ENCODE data around the gene RPS18.

RPS18 gene

DNA sequence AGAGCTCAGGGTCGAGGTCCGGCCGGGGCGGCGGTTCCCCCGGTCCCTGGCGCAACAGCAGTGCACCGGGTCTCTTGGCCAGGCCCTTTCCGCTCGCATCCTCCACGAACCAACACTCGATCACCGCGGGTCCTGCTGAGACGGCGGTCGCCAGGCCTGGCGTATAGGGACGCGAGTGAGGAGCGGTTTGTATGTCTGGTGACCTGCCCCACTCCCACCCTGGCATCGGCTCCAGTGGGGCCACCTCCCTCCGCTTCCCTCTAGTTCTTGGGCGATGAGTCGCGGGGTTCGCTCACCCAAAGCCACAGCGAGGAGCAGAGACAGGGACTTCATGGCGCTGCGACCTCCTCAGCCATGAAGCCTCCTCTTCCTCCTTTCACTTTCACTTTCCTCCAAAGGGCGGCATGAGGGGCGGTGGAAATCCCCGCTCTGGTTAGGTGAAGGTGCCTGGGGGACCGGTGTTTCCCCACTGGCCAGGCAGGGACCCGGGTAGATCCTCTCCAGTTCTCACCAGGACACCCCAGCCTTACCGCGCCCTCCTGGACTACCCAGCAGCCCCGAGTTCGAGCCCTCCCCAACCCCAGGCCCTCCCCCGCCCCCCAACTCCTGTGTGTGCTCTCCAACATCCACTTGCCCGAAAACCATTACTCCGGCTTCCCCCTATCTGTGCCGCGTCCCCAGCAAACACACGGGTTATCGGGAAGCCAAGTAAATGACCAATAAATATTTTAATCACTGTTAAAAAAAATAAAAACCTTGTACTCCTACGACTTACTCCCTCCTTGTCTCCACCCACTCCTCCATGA is 42.0 kb downstream of the RPS18 start, which contains the start of gene TAPBP:
TSS of gene TAPBP (minus strand) at position 370 of the 806 bp plus-strand sequence. CDS start at position 333, 37 bp downstream.
- POLR2A ChIA-PET: interaction anchor here (1.3 to 4.6 kb wide), 4 partner anchors 13 to 64 kb away, joined by 3 to 46 read pairs (median 12); partner anchors contain the start of genes B3GALT4 and RGL2
- peak; percentile 44 for DNase-seq (ENCODE audit: extremely low spot score)
- CTCF ChIA-PET: no interaction called here
- TF ChIP-seq ELF4 (IDR thresholded peaks at IDR 0.05): no peak
- no peak for TF ChIP-seq HDGF (IDR thresholded peaks at IDR 0.05; ENCODE audit: borderline replicate concordance)
- TF ChIP-seq, protein P1, sequence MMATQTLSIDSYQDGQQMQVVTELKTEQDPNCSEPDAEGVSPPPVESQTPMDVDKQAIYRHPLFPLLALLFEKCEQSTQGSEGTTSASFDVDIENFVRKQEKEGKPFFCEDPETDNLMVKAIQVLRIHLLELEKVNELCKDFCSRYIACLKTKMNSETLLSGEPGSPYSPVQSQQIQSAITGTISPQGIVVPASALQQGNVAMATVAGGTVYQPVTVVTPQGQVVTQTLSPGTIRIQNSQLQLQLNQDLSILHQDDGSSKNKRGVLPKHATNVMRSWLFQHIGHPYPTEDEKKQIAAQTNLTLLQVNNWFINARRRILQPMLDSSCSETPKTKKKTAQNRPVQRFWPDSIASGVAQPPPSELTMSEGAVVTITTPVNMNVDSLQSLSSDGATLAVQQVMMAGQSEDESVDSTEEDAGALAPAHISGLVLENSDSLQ (IDR thresholded peaks at IDR 0.05): no peak
- no peak for TF ChIP-seq ARNT (IDR thresholded peaks at IDR 0.05)
- TF ChIP-seq FOXM1 (IDR thresholded peaks at IDR 0.05; ENCODE audit: borderline replicate concordance): no peak
- no peak for TF ChIP-seq CTBP1 (IDR thresholded peaks at IDR 0.05; ENCODE audit: borderline replicate concordance)
- TF ChIP-seq FOXA1 (IDR thresholded peaks at IDR 0.05): no peak
- no peak for TF ChIP-seq L3MBTL2 (conservative IDR thresholded peaks at IDR 0.05)

DNA sequence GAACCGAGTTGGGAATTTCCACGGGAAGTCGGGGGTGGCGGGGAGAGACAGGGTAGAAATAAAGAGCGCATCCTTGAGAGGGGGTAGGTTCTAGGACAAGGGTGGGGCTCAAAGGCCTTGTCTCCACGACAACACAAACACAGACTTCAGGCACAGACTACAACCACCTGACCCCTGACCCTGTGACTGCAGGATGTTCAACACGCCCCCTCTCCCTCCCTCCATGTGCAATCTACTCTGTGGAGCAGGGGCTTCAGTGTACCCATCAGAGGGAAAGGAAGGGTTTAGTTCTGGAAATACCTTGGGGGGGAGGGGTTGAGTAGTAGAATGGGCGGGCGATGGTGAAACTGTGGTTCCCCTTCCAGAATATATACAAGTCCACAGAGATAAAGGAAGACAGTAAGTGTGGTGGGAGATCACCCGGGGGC is 42.7 kb downstream of the RPS18 start:
- POLR2A ChIA-PET: no interaction called here
- CTCF ChIA-PET: no interaction called here
- TF ChIP-seq ELF4 (IDR thresholded peaks at IDR 0.05) (no peak), FOXK2 (IDR thresholded peaks at IDR 0.05) (no peak), TARDBP (IDR thresholded peaks at IDR 0.05) (no peak), ZNF384 (IDR thresholded peaks at IDR 0.05) (no peak), BHLHE40 (IDR thresholded peaks at IDR 0.05; ENCODE audit: borderline replicate concordance) (no peak), HDGF (IDR thresholded peaks at IDR 0.05; ENCODE audit: borderline replicate concordance) (no peak), L3MBTL2 (conservative IDR thresholded peaks at IDR 0.05) (no peak), ARNT (IDR thresholded peaks at IDR 0.05) (no peak), FOXA1 (IDR thresholded peaks at IDR 0.05) (no peak), FOXM1 (IDR thresholded peaks at IDR 0.05; ENCODE audit: borderline replicate concordance) (no peak), CTBP1 (IDR thresholded peaks at IDR 0.05; ENCODE audit: borderline replicate concordance) (no peak), LEF1 (IDR thresholded peaks at IDR 0.05; ENCODE audit: borderline replicate concordance) (no peak)
- TF ChIP-seq, protein P1 (IDR thresholded peaks at IDR 0.05): no peak
- no peak for DNase-seq (ENCODE audit: extremely low spot score)

DNA sequence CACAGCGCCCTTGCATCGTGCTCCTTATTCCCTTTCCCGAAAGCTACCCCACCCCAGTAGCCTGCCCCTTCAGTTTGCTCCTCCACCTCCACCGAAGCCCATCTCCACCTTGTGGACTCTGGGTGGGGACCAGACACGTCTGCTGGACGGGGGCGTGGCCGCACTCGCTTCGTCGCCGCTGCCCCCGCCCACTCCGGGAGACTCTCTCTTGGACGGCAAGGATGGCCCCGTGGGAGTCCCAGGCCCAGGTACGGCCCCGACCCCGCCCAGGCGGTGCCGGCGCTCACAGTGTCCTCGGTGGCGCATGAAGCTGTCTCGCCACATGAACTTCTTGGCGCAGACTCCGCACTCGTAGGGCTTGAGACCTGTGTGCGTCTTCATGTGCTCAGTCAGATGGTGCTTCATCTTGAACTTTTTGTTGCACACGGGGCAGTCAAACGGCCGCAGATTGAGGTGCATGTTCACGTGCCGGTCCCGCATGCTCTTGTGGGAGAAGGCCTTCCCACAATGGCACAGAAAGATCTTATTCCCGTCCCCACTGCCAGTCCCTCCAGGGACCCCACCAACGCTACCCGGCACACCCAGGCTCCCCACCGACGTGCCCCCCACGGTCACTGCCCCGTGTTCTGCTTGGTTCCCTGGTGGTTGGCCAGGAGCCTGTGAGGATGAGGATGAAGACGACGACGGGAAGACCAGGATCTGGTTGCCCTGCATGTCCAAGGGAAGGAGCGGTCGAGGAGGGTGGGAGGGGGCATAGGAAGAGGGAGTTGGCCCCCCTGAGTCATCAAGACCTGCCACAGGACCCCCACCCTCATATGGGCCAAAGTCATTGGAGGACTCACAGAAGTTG is 43.3 kb downstream of the RPS18 start:
- TF ChIP-seq FOXA1 (IDR thresholded peaks at IDR 0.05): no peak
- no peak for DNase-seq (ENCODE audit: extremely low spot score)
- ChIA-PET POLR2A (no interaction called here), CTCF (no interaction called here)

DNA sequence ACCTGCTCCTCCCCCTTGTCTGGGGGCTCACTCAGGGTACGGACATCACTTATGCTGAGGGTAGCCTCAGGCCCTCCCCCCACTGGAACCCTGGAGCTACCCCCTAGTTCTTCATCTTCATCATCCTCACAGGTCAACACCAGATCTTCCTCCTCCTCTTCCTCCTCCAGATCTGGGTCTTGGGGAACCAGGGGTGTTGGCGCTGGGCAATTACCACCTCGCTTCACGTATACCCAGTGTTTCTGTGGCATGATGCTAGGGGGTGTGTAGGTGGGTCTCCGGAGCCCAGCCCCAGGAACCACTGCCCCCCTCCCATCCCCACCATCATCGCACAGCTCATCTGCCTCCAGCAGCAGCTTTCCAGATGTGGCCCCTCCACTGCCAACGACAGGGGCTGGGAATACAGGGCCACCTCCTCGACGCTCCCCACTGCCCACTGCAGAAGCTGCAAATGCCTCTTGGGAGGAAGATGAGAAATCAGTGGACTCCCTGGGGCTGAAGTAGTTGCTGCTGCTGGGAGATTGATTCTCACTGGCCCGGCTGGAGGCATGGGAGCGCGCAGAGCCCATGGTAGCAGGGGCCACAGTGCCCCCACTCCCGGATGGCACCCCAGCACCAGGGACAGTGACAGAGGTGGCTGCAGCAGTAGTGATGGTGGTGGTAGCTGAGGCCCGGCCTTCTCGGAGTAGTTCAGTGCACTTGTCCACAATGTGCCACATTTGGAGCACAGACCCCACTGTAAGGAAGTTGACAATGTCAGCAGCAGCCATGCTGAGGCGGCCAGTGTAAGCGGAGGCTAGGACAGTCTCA is 44.1 kb downstream of the RPS18 start:
- DNase-seq (ENCODE audit: extremely low spot score): no peak
- ChIA-PET CTCF (no interaction called here), POLR2A (interaction anchor here (1.0 to 5.0 kb wide), 2 partner anchors 18 to 44 kb away, joined by 3 to 42 read pairs; partner anchors contain the start of genes RGL2, RPS18 and VPS52)
- TF ChIP-seq ELF4 (IDR thresholded peaks at IDR 0.05): no peak
- no peak for TF ChIP-seq FOXA1 (IDR thresholded peaks at IDR 0.05)
- TF ChIP-seq HDGF (IDR thresholded peaks at IDR 0.05; ENCODE audit: borderline replicate concordance): no peak
- TF ChIP-seq ARNT (IDR thresholded peaks at IDR 0.05): no peak
- no peak for TF ChIP-seq BHLHE40 (IDR thresholded peaks at IDR 0.05; ENCODE audit: borderline replicate concordance)
- no peak for TF ChIP-seq ZNF384 (IDR thresholded peaks at IDR 0.05)
- TF ChIP-seq, protein P1 (IDR thresholded peaks at IDR 0.05): no peak
- TF ChIP-seq L3MBTL2 (conservative IDR thresholded peaks at IDR 0.05): no peak
- no peak for TF ChIP-seq FOXM1 (IDR thresholded peaks at IDR 0.05; ENCODE audit: borderline replicate concordance)
- no peak for TF ChIP-seq CTBP1 (IDR thresholded peaks at IDR 0.05; ENCODE audit: borderline replicate concordance)
- no peak for TF ChIP-seq LEF1 (IDR thresholded peaks at IDR 0.05; ENCODE audit: borderline replicate concordance)
- TF ChIP-seq SP1 (IDR thresholded peaks at IDR 0.05): no peak

DNA sequence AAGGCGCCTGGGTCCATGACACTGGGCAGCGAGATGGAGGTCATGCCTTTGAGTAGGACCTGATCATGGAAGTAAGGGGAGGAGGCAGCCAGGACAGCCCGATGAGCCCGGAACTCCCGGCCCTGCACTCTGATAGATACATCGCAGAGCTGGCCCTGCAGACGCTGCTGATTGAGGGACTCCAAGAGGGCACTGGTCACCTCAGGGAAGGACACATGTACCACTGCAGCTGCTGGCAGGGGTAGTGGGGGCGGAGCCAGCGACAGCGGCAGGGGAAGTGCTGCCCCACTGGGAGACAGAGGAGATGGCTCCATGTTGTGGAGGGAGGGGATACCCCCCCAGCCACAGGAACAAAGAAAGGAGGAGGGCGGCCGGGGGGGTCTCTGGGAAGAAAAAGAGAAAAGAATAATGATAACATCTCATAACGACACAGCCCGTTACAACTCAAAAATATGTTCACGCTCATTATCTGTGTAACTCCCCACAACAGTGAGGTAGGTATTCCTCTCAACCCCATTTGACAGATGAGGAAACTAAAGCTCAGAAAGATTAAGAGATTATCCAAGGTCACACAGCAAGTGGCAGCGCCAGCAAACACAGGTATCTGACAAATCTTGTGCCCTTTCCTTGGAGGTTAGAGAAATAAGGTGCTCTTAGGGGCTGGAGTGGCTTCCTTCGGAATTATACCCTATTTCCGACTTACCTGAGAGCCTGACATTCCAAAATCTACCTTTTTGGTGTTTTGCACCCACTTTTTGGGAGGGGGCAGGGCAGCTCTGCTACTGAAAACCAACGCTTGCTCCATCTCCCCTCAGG is 44.9 kb downstream of the RPS18 start:
- DNase-seq (ENCODE audit: extremely low spot score): no peak
- ChIA-PET POLR2A (interaction anchor here (0.9 to 5.0 kb wide), 9 partner anchors 19 to 137 kb away, joined by 3 to 42 read pairs (median 5); partner anchors contain the start of genes B3GALT4, CUTA, RGL2 and RPS18), CTCF (interaction anchor here (1.7 kb wide), 1 partner anchor 17 kb away, joined by 5 read pairs; no protein-coding TSS in a partner anchor)
- no peak for TF ChIP-seq NFRKB (IDR thresholded peaks at IDR 0.05)
- no peak for TF ChIP-seq L3MBTL2 (conservative IDR thresholded peaks at IDR 0.05)
- no peak for TF ChIP-seq BHLHE40 (IDR thresholded peaks at IDR 0.05; ENCODE audit: borderline replicate concordance)
- TF ChIP-seq ELF4 (IDR thresholded peaks at IDR 0.05): no peak
- TF ChIP-seq LEF1 (IDR thresholded peaks at IDR 0.05; ENCODE audit: borderline replicate concordance): no peak
- TF ChIP-seq FOXK2 (IDR thresholded peaks at IDR 0.05): no peak
- no peak for TF ChIP-seq TARDBP (IDR thresholded peaks at IDR 0.05)
- TF ChIP-seq ZNF384 (IDR thresholded peaks at IDR 0.05): no peak
- TF ChIP-seq FOXM1 (IDR thresholded peaks at IDR 0.05; ENCODE audit: borderline replicate concordance): no peak
- TF ChIP-seq HDGF (IDR thresholded peaks at IDR 0.05; ENCODE audit: borderline replicate concordance): no peak
- TF ChIP-seq SP1 (IDR thresholded peaks at IDR 0.05): no peak
- TF ChIP-seq ARNT (IDR thresholded peaks at IDR 0.05): no peak

Measured in HEK293T (cell line).